HCT116 (cell line): ENCODE results near the gene FHIT. TPM values are rescaled to one million over a fixed set of nuclear protein-coding genes. Genes with fewer than 3 reads are reported as not detected.

ENCODE experiments used
- ATAC-seq: fragments of 200-7000 bp; cut with Tn5 transposase; 2 replicates; pipeline ENCODE4 v1.9.1; 2020; ENCODE audit warnings: mild to moderate bottlenecking, moderate library complexity
- BruUV-seq: library from RNA; stranded (reverse); fragments of 400-500 nt; replicated peaks from 2 replicates; lab custom pipeline; 2021; lab: Mats Ljungman, UMichigan
- CTCF ChIA-PET: fragments of 300-600 bp; sonication (Branson Sonifier 250); formaldehyde crosslinking; loops from one replicate; lab custom pipeline; 2021; ENCODE audit warnings: antibody characterized with exemption; lab: Charles Lee
- POLR2A ChIA-PET: fragments of 300-600, 350-600 bp; sonication (Branson Sonifier 250); formaldehyde crosslinking; loops from one replicate; lab custom pipeline; 2021; ENCODE audit warnings: antibody characterized with exemption; lab: Charles Lee
- RAD21 ChIA-PET, 2 experiments: fragments of 300-600 bp; sonication (Branson Sonifier 250); formaldehyde crosslinking; loops; one replicate each; lab custom pipeline; 2023; ENCODE audit warnings: low total read pairs in 2 of 2; ENCODE audit not compliant: uncharacterized antibody in 2 of 2, unreplicated experiment in 2 of 2, low non-redundant PET in 1 of 2; lab: Charles Lee
- DNase-seq: peaks from one replicate; pipeline ENCODE4 v3.0.0-alpha.2; 2010; ENCODE audit warnings: low read depth, low spot score
- H2AFZ ChIP-seq: fragments of 200-600 bp; shearing (Covaris generic), sonication (generic); 2 replicates; pipeline ENCODE4 v1.6.1; 2017; ENCODE audit warnings: low read depth, mixed run types, mixed read lengths, antibody characterized with exemption, low read length; ENCODE audit not compliant: poor library complexity, severe bottlenecking
- H3K27ac ChIP-seq: 2 replicates; pipeline ENCODE4 v1.5.1; 2012; ENCODE audit warnings: low read depth, low read length
- H3K27me3 ChIP-seq: fragments of 200-600 bp; sonication (generic); 2 replicates; pipeline ENCODE4 v1.6.1; 2016; ENCODE audit warnings: mixed run types, low read length, mixed read lengths; ENCODE audit not compliant: insufficient read depth
- H3K36me3 ChIP-seq, 2 experiments: fragments of 200-500 bp in 1 of 2; fragments of 200-600 bp in 1 of 2; sonication (Bioruptor generic) in 1 of 2; sonication (generic) in 1 of 2; 2 replicates each; pipeline versions ENCODE4 v1.5.1 to v1.6.1; 2014 to 2016; ENCODE audit warnings: low read length in 2 of 2, inconsistent platforms in 1 of 2, mixed read lengths in 1 of 2, mixed run types in 1 of 2; ENCODE audit not compliant: insufficient read depth in 2 of 2, control insufficient read depth in 1 of 2
- H3K4me1 ChIP-seq, 2 experiments: fragments of 200-600 bp in 1 of 2; sonication (generic) in 1 of 2; 2 replicates each; pipeline versions ENCODE4 v1.5.1 to v1.6.1; 2012 to 2017; ENCODE audit warnings: low read length in 2 of 2, inconsistent platforms in 1 of 2, mild to moderate bottlenecking in 1 of 2, mixed read lengths in 1 of 2, mixed run types in 1 of 2, moderate library complexity in 1 of 2; ENCODE audit not compliant: insufficient read depth in 2 of 2, control insufficient read depth in 1 of 2
- H3K4me2 ChIP-seq: fragments of 200-600 bp; sonication (generic); 2 replicates; pipeline ENCODE4 v1.6.1; 2017; ENCODE audit warnings: mixed run types, low read length, mixed read lengths
- H3K4me3 ChIP-seq, 2 experiments: fragments of 200-600 bp in 1 of 2; sonication (generic) in 1 of 2; replicated peaks in 1 of 2; 2 replicates each; pipeline ENCODE4 v1.5.1; 2011 to 2016; ENCODE audit warnings: low read length in 2 of 2, control low read depth in 1 of 2, low read depth in 1 of 2, mild to moderate bottlenecking in 1 of 2, mixed read lengths in 1 of 2, mixed run types in 1 of 2
- H3K79me2 ChIP-seq: fragments of 200-600 bp; sonication (generic); 2 replicates; pipeline ENCODE4 v1.6.1; 2017; ENCODE audit warnings: mild to moderate bottlenecking, mixed run types, low read length, moderate library complexity, mixed read lengths; ENCODE audit not compliant: insufficient read depth
- H3K9ac ChIP-seq: fragments of 200-600 bp; sonication (generic); 2 replicates; pipeline ENCODE4 v1.6.1; 2016; ENCODE audit warnings: low read length, mixed read lengths
- H3K9me2 ChIP-seq: fragments of 200-600 bp; sonication (generic), shearing (Covaris generic); 2 replicates; pipeline ENCODE4 v1.6.1; 2017; ENCODE audit warnings: mixed run types, mild to moderate bottlenecking, moderate library complexity; ENCODE audit not compliant: insufficient read depth
- H3K9me3 ChIP-seq, 2 experiments: fragments of 200-500 bp in 1 of 2; fragments of 200-600 bp in 1 of 2; sonication (Bioruptor generic) in 1 of 2; sonication (generic) in 1 of 2; 2 replicates each; pipeline ENCODE4 v1.6.1; 2014 to 2017; ENCODE audit warnings: low read length in 2 of 2, mixed read lengths in 2 of 2, inconsistent platforms in 1 of 2, low read depth in 1 of 2, mild to moderate bottlenecking in 1 of 2, mixed run types in 1 of 2, moderate library complexity in 1 of 2; ENCODE audit not compliant: control insufficient read depth in 1 of 2, insufficient read depth in 1 of 2
- H4K20me1 ChIP-seq: fragments of 200-600 bp; sonication (generic), shearing (Covaris generic); 2 replicates; pipeline ENCODE4 v1.6.1; 2017; ENCODE audit warnings: mixed run types, mild to moderate bottlenecking, moderate library complexity; ENCODE audit not compliant: insufficient read depth
- ATF3 ChIP-seq: IDR thresholded peaks from 2 replicates; pipeline ENCODE4 v1.6.1; 2012
- CBX3 ChIP-seq: IDR thresholded peaks from 2 replicates; pipeline ENCODE4 v1.6.1; 2012; ENCODE audit warnings: low read depth
- CEBPB ChIP-seq: IDR thresholded peaks from 2 replicates; pipeline ENCODE4 v1.6.1; 2012; ENCODE audit warnings: low read depth
- CTCF ChIP-seq, 3 experiments: fragments of 200-600 bp in 1 of 3; sonication (generic) in 1 of 3; IDR thresholded peaks in 2 of 3; conservative IDR thresholded peaks in 1 of 3; 2 replicates each; pipeline ENCODE4 v1.5.1; 2012 to 2017; ENCODE audit warnings: low read depth in 2 of 3, low read length in 2 of 3, antibody characterized with exemption in 1 of 3, borderline replicate concordance in 1 of 3, control low read depth in 1 of 3, mild to moderate bottlenecking in 1 of 3, mixed read lengths in 1 of 3, mixed run types in 1 of 3, moderate library complexity in 1 of 3; ENCODE audit not compliant: insufficient read depth in 1 of 3
- POLR2AphosphoS5 ChIP-seq: IDR thresholded peaks from 2 replicates; pipeline ENCODE4 v1.6.1; 2011; ENCODE audit warnings: mild to moderate bottlenecking, low read depth, low read length, moderate library complexity
- RAD21 ChIP-seq: IDR thresholded peaks from 2 replicates; pipeline ENCODE4 v1.6.1; 2012; ENCODE audit warnings: low read depth, mild to moderate bottlenecking
- SIN3A ChIP-seq: IDR thresholded peaks from 2 replicates; pipeline ENCODE4 v1.6.1; 2012; ENCODE audit warnings: low read depth
- SP1 ChIP-seq: IDR thresholded peaks from 2 replicates; pipeline ENCODE4 v1.6.1; 2012; ENCODE audit warnings: low read depth
- TCF7L2 ChIP-seq: IDR thresholded peaks from 2 replicates; pipeline ENCODE4 v1.7.0; 2011; ENCODE audit warnings: borderline replicate concordance, inconsistent platforms; ENCODE audit not compliant: insufficient read depth, insufficient read length; ENCODE audit errors: extremely low read depth
- YY1 ChIP-seq: IDR thresholded peaks from 2 replicates; pipeline ENCODE4 v1.6.1; 2011; ENCODE audit warnings: low read length, low read depth, moderate library complexity, mild to moderate bottlenecking; ENCODE audit not compliant: insufficient replicate concordance; ENCODE audit errors: extremely low read depth
- ZBTB33 ChIP-seq: IDR thresholded peaks from 2 replicates; pipeline ENCODE4 v1.6.1; 2011; ENCODE audit warnings: mild to moderate bottlenecking, low read length, moderate library complexity; ENCODE audit not compliant: insufficient replicate concordance; ENCODE audit errors: extremely low read depth
- ZFX ChIP-seq: fragments of 450-650 bp; IDR thresholded peaks from 2 replicates; pipeline ENCODE4 v1.6.1; 2017
- intact Hi-C: fragments of 100-400 bp; cut with micrococcal nuclease; formaldehyde crosslinking; loops from 2 replicates; pipeline ENCODE4 v1.10.0; 2022
- total RNA-seq: library from RNA; stranded (reverse); gene quantifications from one replicate; pipeline ENCODE4 v1.2.1, GENCODE V29; 2021; ENCODE audit not compliant: unreplicated experiment
- TF ChIP-seq, protein P1 (sequence below): IDR thresholded peaks from 2 replicates; pipeline ENCODE4 v1.6.1; 2012
- TF ChIP-seq, protein P2 (sequence below): IDR thresholded peaks from 2 replicates; pipeline ENCODE4 v1.6.1; 2012; ENCODE audit warnings: low read depth

FHIT gene
- total RNA-seq, 1 experiment from 2014 or later = 20.1 TPM

- Histone ChIP-seq H3K4me3 (no peak overlapping the region), H4K20me1 (no peaks in the 10 kb centered on the region), H3K27ac (no peak overlapping the region), H3K9me2 (no peaks in the 10 kb centered on the region)
- ATAC-seq (no peak), DNase-seq (no peak)
- RAD21 ChIA-PET = no interaction called here
- no peak for TF ChIP-seq YY1
- TF ChIP-seq RAD21 = no peak
- no peak for TF ChIP-seq ATF3
- TF ChIP-seq CBX3 = no peak
- TF ChIP-seq, protein P1, sequence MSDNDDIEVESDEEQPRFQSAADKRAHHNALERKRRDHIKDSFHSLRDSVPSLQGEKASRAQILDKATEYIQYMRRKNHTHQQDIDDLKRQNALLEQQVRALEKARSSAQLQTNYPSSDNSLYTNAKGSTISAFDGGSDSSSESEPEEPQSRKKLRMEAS = no peak
- no peak for TF ChIP-seq SIN3A
- TF ChIP-seq, protein P2, sequence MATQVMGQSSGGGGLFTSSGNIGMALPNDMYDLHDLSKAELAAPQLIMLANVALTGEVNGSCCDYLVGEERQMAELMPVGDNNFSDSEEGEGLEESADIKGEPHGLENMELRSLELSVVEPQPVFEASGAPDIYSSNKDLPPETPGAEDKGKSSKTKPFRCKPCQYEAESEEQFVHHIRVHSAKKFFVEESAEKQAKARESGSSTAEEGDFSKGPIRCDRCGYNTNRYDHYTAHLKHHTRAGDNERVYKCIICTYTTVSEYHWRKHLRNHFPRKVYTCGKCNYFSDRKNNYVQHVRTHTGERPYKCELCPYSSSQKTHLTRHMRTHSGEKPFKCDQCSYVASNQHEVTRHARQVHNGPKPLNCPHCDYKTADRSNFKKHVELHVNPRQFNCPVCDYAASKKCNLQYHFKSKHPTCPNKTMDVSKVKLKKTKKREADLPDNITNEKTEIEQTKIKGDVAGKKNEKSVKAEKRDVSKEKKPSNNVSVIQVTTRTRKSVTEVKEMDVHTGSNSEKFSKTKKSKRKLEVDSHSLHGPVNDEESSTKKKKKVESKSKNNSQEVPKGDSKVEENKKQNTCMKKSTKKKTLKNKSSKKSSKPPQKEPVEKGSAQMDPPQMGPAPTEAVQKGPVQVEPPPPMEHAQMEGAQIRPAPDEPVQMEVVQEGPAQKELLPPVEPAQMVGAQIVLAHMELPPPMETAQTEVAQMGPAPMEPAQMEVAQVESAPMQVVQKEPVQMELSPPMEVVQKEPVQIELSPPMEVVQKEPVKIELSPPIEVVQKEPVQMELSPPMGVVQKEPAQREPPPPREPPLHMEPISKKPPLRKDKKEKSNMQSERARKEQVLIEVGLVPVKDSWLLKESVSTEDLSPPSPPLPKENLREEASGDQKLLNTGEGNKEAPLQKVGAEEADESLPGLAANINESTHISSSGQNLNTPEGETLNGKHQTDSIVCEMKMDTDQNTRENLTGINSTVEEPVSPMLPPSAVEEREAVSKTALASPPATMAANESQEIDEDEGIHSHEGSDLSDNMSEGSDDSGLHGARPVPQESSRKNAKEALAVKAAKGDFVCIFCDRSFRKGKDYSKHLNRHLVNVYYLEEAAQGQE = no peak
- TF ChIP-seq ZBTB33 = no peak
- TF ChIP-seq CTCF (IDR thresholded peaks at IDR 0.05 in 2 of 3, conservative IDR thresholded peaks at IDR 0.05 in 1 of 3; ENCODE audit: borderline replicate concordance in 1 of 3, insufficient read depth in 1 of 3, low read depth in 2 of 3, low read length in 2 of 3) = no peak
- no peak for TF ChIP-seq CEBPB
- no peak for TF ChIP-seq POLR2AphosphoS5
- TF ChIP-seq ZFX = no peak
- TF ChIP-seq SP1 = no peak
- TF ChIP-seq TCF7L2 = no peak
- TF ChIP-seq, all 23 proteins: peak for 0
- no peaks in the 10 kb centered on the region for H3K36me3 ChIP-seq
- intact Hi-C loops = loop anchor here (1.0 kb wide), 1 partner anchor 34 kb away; no protein-coding TSS in a partner anchor
- BruUV-seq = no TSS peak
- no peak overlapping the region for H3K4me2 ChIP-seq
- H3K79me2 ChIP-seq = no peaks in the 10 kb centered on the region
- peaks cover 0 to 8% of the 10 kb centered on the region in 2 experiments; a peak in 2 of 4 replicates for H3K4me1 ChIP-seq
- POLR2A ChIA-PET = no interaction called here
- CTCF ChIA-PET = no interaction called here
- H3K9me3 ChIP-seq = no peaks in the 10 kb centered on the region
- H3K9ac ChIP-seq = no peak overlapping the region
- H2AFZ ChIP-seq = no peak overlapping the region
- no peaks in the 10 kb centered on the region for H3K27me3 ChIP-seq
Observed at GRCh38 chr3:61173676-61174075, 77.6 kb downstream of the FHIT start.
